Measurements from ENCODE around the gene SLC13A2. TPM values are rescaled to one million over a fixed set of nuclear protein-coding genes. Genes with fewer than 3 reads are reported as not detected.

Gene SLC13A2
- total and polyA plus RNA-seq, 9 of the 15 experiments (the other 6 are each of a cell fraction or from before 2014, with no cell fraction given) = 0.13 TPM; not detected in 8

DNA sequence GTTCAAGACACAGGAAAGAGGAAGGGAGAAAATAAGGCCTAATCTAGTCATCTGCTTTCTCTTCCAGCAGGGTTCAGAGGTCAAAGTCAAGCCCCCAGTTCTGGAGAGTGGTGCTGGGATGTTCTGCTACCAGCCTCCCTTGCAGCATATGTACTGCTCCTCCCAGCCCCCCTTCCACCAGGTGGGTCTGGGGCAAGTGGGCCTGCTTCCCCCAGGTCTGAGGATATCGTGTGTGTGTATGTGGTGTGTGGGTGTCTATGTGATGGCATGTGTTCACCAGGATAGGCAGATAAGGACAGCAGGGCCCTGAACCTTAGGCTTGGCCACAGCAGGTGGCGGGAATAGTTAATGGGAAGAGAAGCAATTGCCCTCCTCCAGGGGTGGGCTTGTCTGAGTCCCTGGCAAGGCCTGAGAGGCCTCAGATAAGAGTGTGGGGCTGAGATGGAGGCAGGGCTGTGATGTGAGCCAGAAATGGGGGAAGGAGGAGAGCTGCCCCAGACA, 53.8 kb downstream of the SLC13A2 start (continued):
- TF ChIP-seq MAFG (tag; conservative IDR thresholded peaks at IDR 0.05) = no peak
- no peak for TF ChIP-seq NRF1 (conservative IDR thresholded peaks at IDR 0.05 in 1 of 2, IDR thresholded peaks at IDR 0.05 in 1 of 2)
- TF ChIP-seq PRMT5 (CRISPR knock-in tag; IDR thresholded peaks at IDR 0.05) = no peak
- TF ChIP-seq CBFB (CRISPR knock-in tag; IDR thresholded peaks at IDR 0.05) = peak; percentile 82
- no peak for TF ChIP-seq RAD51 (IDR thresholded peaks at IDR 0.05; ENCODE audit: borderline replicate concordance, low read depth)
- no peak for TF ChIP-seq ZNF408 (CRISPR knock-in tag; IDR thresholded peaks at IDR 0.05; ENCODE audit: low read depth)
- 0 out of 2 replicates have a peak, but pooled peaks have one; percentile 60 for TF ChIP-seq ZNF197 (CRISPR knock-in tag; IDR thresholded peaks at IDR 0.05; ENCODE audit: low read depth)
- no peak; the same call in 1 of the 2 replicates for TF ChIP-seq NFE2 (IDR thresholded peaks at IDR 0.05; ENCODE audit: low read depth)
- TF ChIP-seq SRSF3 (IDR thresholded peaks at IDR 0.05; ENCODE audit: insufficient read depth, low read length) = no peak
- TF ChIP-seq DIDO1 (tag; IDR thresholded peaks at IDR 0.05; ENCODE audit: low read depth) = no peak
- TF ChIP-seq, protein P1, sequence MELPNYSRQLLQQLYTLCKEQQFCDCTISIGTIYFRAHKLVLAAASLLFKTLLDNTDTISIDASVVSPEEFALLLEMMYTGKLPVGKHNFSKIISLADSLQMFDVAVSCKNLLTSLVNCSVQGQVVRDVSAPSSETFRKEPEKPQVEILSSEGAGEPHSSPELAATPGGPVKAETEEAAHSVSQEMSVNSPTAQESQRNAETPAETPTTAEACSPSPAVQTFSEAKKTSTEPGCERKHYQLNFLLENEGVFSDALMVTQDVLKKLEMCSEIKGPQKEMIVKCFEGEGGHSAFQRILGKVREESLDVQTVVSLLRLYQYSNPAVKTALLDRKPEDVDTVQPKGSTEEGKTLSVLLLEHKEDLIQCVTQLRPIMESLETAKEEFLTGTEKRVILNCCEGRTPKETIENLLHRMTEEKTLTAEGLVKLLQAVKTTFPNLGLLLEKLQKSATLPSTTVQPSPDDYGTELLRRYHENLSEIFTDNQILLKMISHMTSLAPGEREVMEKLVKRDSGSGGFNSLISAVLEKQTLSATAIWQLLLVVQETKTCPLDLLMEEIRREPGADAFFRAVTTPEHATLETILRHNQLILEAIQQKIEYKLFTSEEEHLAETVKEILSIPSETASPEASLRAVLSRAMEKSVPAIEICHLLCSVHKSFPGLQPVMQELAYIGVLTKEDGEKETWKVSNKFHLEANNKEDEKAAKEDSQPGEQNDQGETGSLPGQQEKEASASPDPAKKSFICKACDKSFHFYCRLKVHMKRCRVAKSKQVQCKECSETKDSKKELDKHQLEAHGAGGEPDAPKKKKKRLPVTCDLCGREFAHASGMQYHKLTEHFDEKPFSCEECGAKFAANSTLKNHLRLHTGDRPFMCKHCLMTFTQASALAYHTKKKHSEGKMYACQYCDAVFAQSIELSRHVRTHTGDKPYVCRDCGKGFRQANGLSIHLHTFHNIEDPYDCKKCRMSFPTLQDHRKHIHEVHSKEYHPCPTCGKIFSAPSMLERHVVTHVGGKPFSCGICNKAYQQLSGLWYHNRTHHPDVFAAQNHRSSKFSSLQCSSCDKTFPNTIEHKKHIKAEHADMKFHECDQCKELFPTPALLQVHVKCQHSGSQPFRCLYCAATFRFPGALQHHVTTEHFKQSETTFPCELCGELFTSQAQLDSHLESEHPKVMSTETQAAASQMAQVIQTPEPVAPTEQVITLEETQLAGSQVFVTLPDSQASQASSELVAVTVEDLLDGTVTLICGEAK (IDR thresholded peaks at IDR 0.05) = no peak
- TF ChIP-seq, protein P1 (CRISPR knock-in tag; IDR thresholded peaks at IDR 0.05) = no peak
- TF ChIP-seq C11orf30 (IDR thresholded peaks at IDR 0.05; ENCODE audit: low read depth) = no peak
- TF ChIP-seq SUPT5H (IDR thresholded peaks at IDR 0.05) = no peak
- TF ChIP-seq ELF4 (CRISPR knock-in tag; IDR thresholded peaks at IDR 0.05) = peak; percentile 90
- TF ChIP-seq MEIS2 (IDR thresholded peaks at IDR 0.05; ENCODE audit: partially characterized antibody) = no peak
- peak; percentile 86 for TF ChIP-seq EP300 (IDR thresholded peaks at IDR 0.05; ENCODE audit: low read length)
- TF ChIP-seq FOS (IDR thresholded peaks at IDR 0.05; ENCODE audit: extremely low read depth, insufficient read length) = no peak
- no peak for TF ChIP-seq ZNF224 (CRISPR knock-in tag; IDR thresholded peaks at IDR 0.05)
- TF ChIP-seq EP400 (IDR thresholded peaks at IDR 0.05) = no peak
- TF ChIP-seq ILF3 (IDR thresholded peaks at IDR 0.05; ENCODE audit: borderline replicate concordance) = no peak
